BJ (cell line): ENCODE results near the gene TMEM143. TPM values are rescaled to one million over a fixed set of nuclear protein-coding genes. Genes with fewer than 3 reads are reported as not detected.
"Not testable (repeated sequence)": the region's sequence is repeated elsewhere in the genome, so short reads cannot be mapped to it uniquely, and the experiment has no call there.

Experiments used
- CTCF ChIA-PET: fragments of 350-600 bp; formaldehyde crosslinking; extraction: SDS; loops from one replicate; lab custom pipeline; 2021; ENCODE audit warnings: antibody characterized with exemption, inconsistent platforms; lab: Yijun Ruan, JAX
- POLR2A ChIA-PET: fragments of 300-600 bp; sonication (Branson Sonifier 250); formaldehyde crosslinking; extraction: SDS; loops from one replicate; lab custom pipeline; 2021; ENCODE audit warnings: antibody characterized with exemption; lab: Charles Lee
- DNase-seq: peaks from one replicate; pipeline ENCODE4 v3.0.0-alpha.2; 2011; ENCODE audit warnings: low read depth
- H3K27me3 ChIP-seq: 2 replicates; pipeline ENCODE4 v1.6.0; 2011; ENCODE audit warnings: low read length; ENCODE audit not compliant: control insufficient read depth, insufficient read depth
- H3K36me3 ChIP-seq: 2 replicates; pipeline ENCODE4 v1.5.1; 2011; ENCODE audit warnings: low read length; ENCODE audit not compliant: control insufficient read depth, insufficient read depth
- H3K4me3 ChIP-seq: 2 replicates; pipeline ENCODE4 v1.5.1; 2011; ENCODE audit warnings: low read depth, mild to moderate bottlenecking, control low read depth, low read length
- polyA plus RNA-seq: library from polyadenylated mRNA; depleted of rRNA; stranded (reverse); fragments of >200 nt; gene quantifications from 2 replicates; pipeline ENCODE4 v1.2.3, GENCODE V29; 2011
- TF ChIP-seq, protein P1 (sequence below): IDR thresholded peaks from 2 replicates; pipeline ENCODE4 v1.5.1; 2011; ENCODE audit warnings: low read depth, mild to moderate bottlenecking, control low read depth, inconsistent platforms, low read length, moderate library complexity; ENCODE audit not compliant: insufficient read depth

Gene TMEM143
- polyA plus RNA-seq, 1 experiment, result 9.9 TPM

DNA sequence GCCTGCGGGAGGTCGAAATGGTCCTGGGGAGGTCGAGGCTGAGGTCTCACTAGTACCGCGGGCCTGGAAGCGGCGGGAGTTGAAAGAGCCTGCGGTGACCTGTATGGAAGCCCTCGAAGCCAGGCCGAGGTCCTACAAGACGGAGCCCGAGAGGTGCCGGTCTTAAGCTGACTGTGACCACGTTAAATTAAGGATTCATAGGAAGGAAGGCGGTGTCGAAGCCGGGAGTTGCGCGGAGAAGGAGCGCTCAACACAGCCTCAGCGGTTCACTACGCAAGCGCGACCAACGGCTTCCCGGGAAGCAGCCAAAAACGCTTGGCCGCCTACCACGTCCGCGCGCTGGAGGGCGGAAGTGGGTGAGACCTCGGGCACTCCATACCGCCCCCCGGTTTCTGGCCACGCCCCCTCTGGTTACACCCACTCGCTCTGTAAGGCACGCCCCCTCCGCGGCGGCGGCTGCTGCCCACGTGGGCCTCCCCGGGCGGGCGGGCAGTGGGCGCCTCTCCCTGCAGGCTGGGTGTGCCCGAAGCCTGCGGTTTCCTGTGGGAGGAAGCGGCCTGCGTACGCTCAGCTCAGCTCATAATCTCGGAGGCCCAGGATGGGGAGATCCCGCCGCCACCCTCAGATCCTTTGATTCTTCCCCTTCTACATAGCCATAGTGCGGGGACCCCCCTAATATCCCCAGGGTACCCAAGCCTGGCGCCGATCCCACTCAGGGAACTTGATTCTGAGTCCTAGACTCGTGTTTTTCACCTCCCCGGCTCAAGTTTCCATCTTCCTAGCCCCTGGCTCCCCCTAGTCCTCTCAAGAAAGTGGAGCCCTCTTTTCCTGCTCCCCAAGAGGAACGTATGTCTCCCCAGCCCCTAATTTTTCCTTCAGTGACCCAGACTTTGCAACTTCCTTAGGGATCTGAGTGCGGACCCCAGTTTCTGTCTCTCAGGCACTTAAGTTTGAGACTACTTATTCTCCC, 41.8 kb downstream of the TMEM143 start:
- H3K4me3 ChIP-seq, result peak overlapping the region; percentile 59
- ChIA-PET CTCF (interaction anchor here (0.7 to 9.9 kb wide), 7 partner anchors 12 to 263 kb away, joined by 3 to 153 read pairs (median 3); partner anchors contain the start of gene KDELR1), POLR2A (interaction anchor here (0.5 to 1.4 kb wide), 8 partner anchors 9 to 172 kb away, joined by 3 to 11 read pairs (median 4); partner anchors contain the start of gene TMEM143)
- no peaks in the 10 kb centered on the region for H3K36me3 ChIP-seq
- peak; percentile 91 for DNase-seq
- TF ChIP-seq, protein P1, sequence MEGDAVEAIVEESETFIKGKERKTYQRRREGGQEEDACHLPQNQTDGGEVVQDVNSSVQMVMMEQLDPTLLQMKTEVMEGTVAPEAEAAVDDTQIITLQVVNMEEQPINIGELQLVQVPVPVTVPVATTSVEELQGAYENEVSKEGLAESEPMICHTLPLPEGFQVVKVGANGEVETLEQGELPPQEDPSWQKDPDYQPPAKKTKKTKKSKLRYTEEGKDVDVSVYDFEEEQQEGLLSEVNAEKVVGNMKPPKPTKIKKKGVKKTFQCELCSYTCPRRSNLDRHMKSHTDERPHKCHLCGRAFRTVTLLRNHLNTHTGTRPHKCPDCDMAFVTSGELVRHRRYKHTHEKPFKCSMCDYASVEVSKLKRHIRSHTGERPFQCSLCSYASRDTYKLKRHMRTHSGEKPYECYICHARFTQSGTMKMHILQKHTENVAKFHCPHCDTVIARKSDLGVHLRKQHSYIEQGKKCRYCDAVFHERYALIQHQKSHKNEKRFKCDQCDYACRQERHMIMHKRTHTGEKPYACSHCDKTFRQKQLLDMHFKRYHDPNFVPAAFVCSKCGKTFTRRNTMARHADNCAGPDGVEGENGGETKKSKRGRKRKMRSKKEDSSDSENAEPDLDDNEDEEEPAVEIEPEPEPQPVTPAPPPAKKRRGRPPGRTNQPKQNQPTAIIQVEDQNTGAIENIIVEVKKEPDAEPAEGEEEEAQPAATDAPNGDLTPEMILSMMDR, result no peak
- H3K27me3 ChIP-seq, result no peaks in the 10 kb centered on the region

DNA sequence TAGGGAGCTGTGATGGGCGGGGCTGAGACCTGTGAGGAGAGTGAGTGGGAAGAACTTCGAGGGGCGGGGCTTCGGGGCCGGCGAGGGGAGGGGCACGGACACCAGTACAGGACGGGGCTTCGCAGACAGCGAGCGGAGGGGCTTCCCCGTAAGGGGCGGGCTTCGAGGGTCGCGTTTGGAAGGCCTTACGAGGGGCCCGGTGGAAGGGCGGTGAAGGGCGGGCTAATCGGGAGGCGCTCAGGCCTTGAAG, 42.4 kb downstream of the TMEM143 start:
- H3K27me3 ChIP-seq, result no peaks in the 10 kb centered on the region
- POLR2A ChIA-PET, result interaction anchor here (1.0 to 1.4 kb wide), 4 partner anchors 12 to 172 kb away, joined by 3 to 7 read pairs (median 5); partner anchors contain the start of gene TMEM143
- H3K4me3 ChIP-seq, result peak overlapping the region; percentile 59
- CTCF ChIA-PET, result interaction anchor here (0.7 to 9.9 kb wide), 6 partner anchors 13 to 263 kb away, joined by 3 to 153 read pairs (median 3); partner anchors contain the start of gene KDELR1
- H3K36me3 ChIP-seq, result no peaks in the 10 kb centered on the region
- no peak for DNase-seq
- TF ChIP-seq, protein P1, result no peak

DNA sequence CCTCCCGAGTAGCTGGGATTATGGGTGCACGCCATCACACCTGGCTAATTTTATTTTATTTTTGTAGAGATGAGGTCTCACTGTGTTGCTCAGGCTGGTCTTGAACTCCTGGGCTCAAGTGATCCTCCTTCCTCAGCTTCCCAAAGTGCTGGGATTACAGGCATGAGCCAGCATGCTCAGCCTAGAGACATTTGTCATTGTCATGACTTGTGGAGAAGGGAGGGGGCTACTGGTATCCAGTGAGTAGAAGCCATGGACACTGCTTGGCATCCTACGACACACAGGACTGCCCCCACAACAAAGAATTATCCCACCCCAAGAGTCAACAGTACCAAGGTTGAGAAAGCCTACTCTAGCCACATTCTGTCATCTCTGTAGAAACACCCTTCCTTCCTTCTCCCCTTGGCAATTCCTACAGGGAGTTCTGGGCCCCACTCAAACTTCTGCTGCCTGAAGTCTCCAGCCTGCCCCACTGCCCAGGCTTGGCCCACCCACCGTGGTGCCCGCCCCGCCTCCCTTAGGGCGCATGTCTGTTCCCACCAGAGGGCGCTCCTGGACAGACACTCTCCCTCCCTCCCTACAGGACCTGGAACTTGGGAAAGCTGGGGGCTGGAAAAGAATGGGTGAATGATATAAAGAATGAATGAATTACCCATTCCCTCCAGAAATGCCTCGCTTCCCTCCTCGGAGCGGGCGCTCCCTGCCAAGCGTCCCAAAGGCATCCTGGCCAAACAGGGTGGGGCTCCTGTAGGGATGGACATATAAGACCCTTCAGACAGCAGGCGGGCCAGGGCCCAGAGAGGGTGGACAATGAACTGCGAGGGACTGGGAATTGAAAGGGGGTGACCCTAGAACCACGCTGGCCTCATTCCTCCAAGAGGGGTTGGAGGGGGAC, 43.8 kb downstream of the TMEM143 start:
- POLR2A ChIA-PET, result no interaction called here
- CTCF ChIA-PET, result interaction anchor here (0.6 to 9.9 kb wide), 14 partner anchors 11 to 265 kb away, joined by 3 to 153 read pairs (median 4); partner anchors contain the start of genes KDELR1, SYNGR4 and TMEM143
- TF ChIP-seq, protein P1, result peak; percentile 91
- no peak overlapping the region for H3K4me3 ChIP-seq
- no peaks in the 10 kb centered on the region for H3K36me3 ChIP-seq
- no peaks in the 10 kb centered on the region for H3K27me3 ChIP-seq
- no peak for DNase-seq

DNA sequence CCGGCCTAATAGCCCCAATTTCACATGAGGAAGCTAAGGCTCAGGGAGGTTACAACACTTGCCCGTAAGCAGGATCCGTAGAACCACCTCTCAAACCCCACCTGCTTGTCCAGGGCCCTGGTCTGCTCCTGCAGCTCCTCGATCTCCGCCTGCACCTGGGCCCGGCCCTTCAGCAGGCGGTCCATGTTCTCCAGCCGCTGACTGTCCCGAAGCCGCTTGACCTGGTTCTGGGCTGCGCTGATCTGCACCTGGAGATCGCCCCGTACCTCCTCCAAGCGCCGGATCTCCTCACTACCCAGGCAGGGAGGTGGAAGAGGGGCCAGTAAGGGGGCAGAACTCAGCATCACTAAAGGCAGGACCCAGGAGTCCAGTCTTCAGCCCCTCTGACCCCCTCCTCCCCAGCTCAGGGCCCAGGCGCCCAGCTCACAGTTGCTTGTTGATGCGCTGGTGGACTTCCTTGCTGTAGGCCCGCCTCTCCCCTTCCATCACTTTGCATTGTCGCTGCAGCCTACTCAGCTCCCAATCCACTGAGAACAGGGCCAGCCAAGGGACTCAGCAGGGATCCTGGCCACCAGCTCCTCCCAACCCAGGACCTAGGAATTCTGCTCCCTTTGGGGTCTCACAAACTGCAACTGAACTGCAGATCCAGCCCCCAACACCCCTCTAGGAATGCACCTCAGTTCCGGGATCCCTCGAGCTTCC, 45.3 kb downstream of the TMEM143 start:
- POLR2A ChIA-PET, result no interaction called here
- CTCF ChIA-PET, result interaction anchor here (0.6 to 9.9 kb wide), 11 partner anchors 9 to 266 kb away, joined by 3 to 153 read pairs (median 4); partner anchors contain the start of gene KDELR1
- no peak for DNase-seq
- Histone ChIP-seq H3K36me3 (no peaks in the 10 kb centered on the region), H3K27me3 (no peaks in the 10 kb centered on the region), H3K4me3 (no peak overlapping the region)
- TF ChIP-seq, protein P1, result no peak

DNA sequence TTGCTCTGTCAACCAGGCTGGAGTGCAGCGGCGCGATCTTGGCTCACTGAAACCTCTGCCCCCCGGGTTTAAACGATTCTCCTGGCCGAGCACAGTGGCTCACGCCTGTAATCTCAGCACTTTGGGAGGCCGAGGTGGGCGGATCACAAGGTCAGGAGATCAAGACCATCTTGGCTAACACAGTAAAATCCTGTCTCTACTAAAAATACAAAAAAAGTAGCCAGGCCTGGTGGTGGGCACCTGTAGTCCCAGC, 46.1 kb downstream of the TMEM143 start:
- CTCF ChIA-PET, result interaction anchor here (0.9 to 9.9 kb wide), 7 partner anchors 9 to 269 kb away, joined by 3 to 153 read pairs (median 4); no protein-coding TSS in a partner anchor
- DNase-seq, H3K27me3 ChIP-seq, POLR2A ChIA-PET, H3K36me3 ChIP-seq, H3K4me3 ChIP-seq: not testable (repeated sequence)
